Memory B cell (primary cell): ENCODE results near the gene KIRREL3.

Experiments used
- ATAC-seq: fragments of 150-1000 bp; cut with Tn5 transposase; 2 replicates; pipeline ENCODE4 v1.10.0; 2021; ENCODE audit warnings: low read depth, mild to moderate bottlenecking, moderate library complexity
- DNase-seq, 2 donors: peaks; one replicate each; pipeline ENCODE4 v3.0.0; 2022; ENCODE audit warnings: low spot score in 2 of 2
- H3K27ac Mint-ChIP-seq: one replicate; pipeline ENCODE4 v1.8.0; 2022; ENCODE audit warnings: mild to moderate bottlenecking, moderate library complexity, mixed read lengths
- H3K27me3 Mint-ChIP-seq: one replicate; pipeline ENCODE4 v1.8.0; 2022; ENCODE audit warnings: mixed read lengths
- H3K36me3 Mint-ChIP-seq: one replicate; pipeline ENCODE4 v1.8.0; 2022; ENCODE audit warnings: mild to moderate bottlenecking, mixed read lengths
- H3K4me1 Mint-ChIP-seq: one replicate; pipeline ENCODE4 v1.8.0; 2022; ENCODE audit warnings: mixed read lengths
- H3K4me3 Mint-ChIP-seq: one replicate; pipeline ENCODE4 v1.8.0; 2022; ENCODE audit warnings: mild to moderate bottlenecking, moderate library complexity, mixed read lengths
- H3K9me3 Mint-ChIP-seq: one replicate; pipeline ENCODE4 v1.8.0; 2022; ENCODE audit warnings: mixed read lengths

Gene KIRREL3

GRCh38 chr11:126751242-126751641 lies 249.3 kb downstream of the KIRREL3 start:
- no peak for DNase-seq
- no peaks in the 10 kb centered on the region for H3K36me3 Mint-ChIP-seq
- ATAC-seq = no peak
- H3K27me3 Mint-ChIP-seq = peaks cover 6% of the 10 kb centered on the region
- H3K4me3 Mint-ChIP-seq = no peak overlapping the region
- H3K4me1 Mint-ChIP-seq = no peaks in the 10 kb centered on the region
- peaks cover 7% of the 10 kb centered on the region for H3K9me3 Mint-ChIP-seq
- H3K27ac Mint-ChIP-seq = no peak overlapping the region

GRCh38 chr11:126748793-126749192 lies 251.8 kb downstream of the KIRREL3 start:
- peaks cover 4% of the 10 kb centered on the region for H3K27me3 Mint-ChIP-seq
- H3K4me3 Mint-ChIP-seq = no peak overlapping the region
- DNase-seq = no peak
- H3K27ac Mint-ChIP-seq = no peak overlapping the region
- H3K36me3 Mint-ChIP-seq = no peaks in the 10 kb centered on the region
- no peaks in the 10 kb centered on the region for H3K4me1 Mint-ChIP-seq
- ATAC-seq = no peak
- H3K9me3 Mint-ChIP-seq = peaks cover 7% of the 10 kb centered on the region

GRCh38 chr11:126748100-126748791 lies 252.3 kb downstream of the KIRREL3 start:
- peaks cover 4% of the 10 kb centered on the region for H3K27me3 Mint-ChIP-seq
- DNase-seq (no peak), ATAC-seq (no peak)
- no peak overlapping the region for H3K27ac Mint-ChIP-seq
- H3K36me3 Mint-ChIP-seq = no peaks in the 10 kb centered on the region
- no peaks in the 10 kb centered on the region for H3K4me1 Mint-ChIP-seq
- H3K4me3 Mint-ChIP-seq = no peak overlapping the region
- peaks cover 7% of the 10 kb centered on the region for H3K9me3 Mint-ChIP-seq

- peaks cover 5% of the 10 kb centered on the region for H3K9me3 Mint-ChIP-seq
- H3K27ac Mint-ChIP-seq = no peak overlapping the region
- no peak for ATAC-seq
- no peak for DNase-seq
- no peaks in the 10 kb centered on the region for H3K4me1 Mint-ChIP-seq
- no peaks in the 10 kb centered on the region for H3K36me3 Mint-ChIP-seq
- no peak overlapping the region for H3K4me3 Mint-ChIP-seq
- H3K27me3 Mint-ChIP-seq = peaks cover 4% of the 10 kb centered on the region
Observed at GRCh38 chr11:126747315-126747714, 253.3 kb downstream of the KIRREL3 start.

GRCh38 chr11:126746443-126746842 lies 254.1 kb downstream of the KIRREL3 start:
- ATAC-seq = no peak
- no peaks in the 10 kb centered on the region for H3K36me3 Mint-ChIP-seq
- H3K27me3 Mint-ChIP-seq = peaks cover 4% of the 10 kb centered on the region
- H3K4me3 Mint-ChIP-seq = no peak overlapping the region
- DNase-seq = no peak
- H3K4me1 Mint-ChIP-seq = no peaks in the 10 kb centered on the region
- peaks cover 5% of the 10 kb centered on the region for H3K9me3 Mint-ChIP-seq
- no peak overlapping the region for H3K27ac Mint-ChIP-seq

- Mint-ChIP-seq H3K4me3 (no peak overlapping the region), H3K27ac (no peak overlapping the region), H3K9me3 (peaks cover 5% of the 10 kb centered on the region), H3K27me3 (peaks cover 4% of the 10 kb centered on the region), H3K36me3 (no peaks in the 10 kb centered on the region), H3K4me1 (no peaks in the 10 kb centered on the region)
- no peak for ATAC-seq
- DNase-seq = no peak
Observed at GRCh38 chr11:126744699-126745098, 255.9 kb downstream of the KIRREL3 start.

GRCh38 chr11:126743628-126744027 lies 256.9 kb downstream of the KIRREL3 start:
- Mint-ChIP-seq H3K27me3 (no peaks in the 10 kb centered on the region), H3K36me3 (no peaks in the 10 kb centered on the region), H3K4me3 (no peak overlapping the region), H3K4me1 (no peaks in the 10 kb centered on the region), H3K27ac (no peak overlapping the region), H3K9me3 (peaks cover 3% of the 10 kb centered on the region)
- DNase-seq (no peak), ATAC-seq (no peak)

GRCh38 chr11:126742582-126742981 lies 258.0 kb downstream of the KIRREL3 start:
- H3K4me3 Mint-ChIP-seq = no peak overlapping the region

GRCh38 chr11:126740846-126741245 lies 259.7 kb downstream of the KIRREL3 start:
- Mint-ChIP-seq H3K36me3 (no peaks in the 10 kb centered on the region), H3K9me3 (no peaks in the 10 kb centered on the region), H3K27ac (no peak overlapping the region), H3K27me3 (peaks cover 3% of the 10 kb centered on the region), H3K4me1 (no peaks in the 10 kb centered on the region), H3K4me3 (no peak overlapping the region)
- ATAC-seq (no peak), DNase-seq (no peak)

More at GRCh38 chr11:126742582-126742981, 258.0 kb downstream of the KIRREL3 start:
- H3K27ac Mint-ChIP-seq = no peak overlapping the region
- no peaks in the 10 kb centered on the region for H3K9me3 Mint-ChIP-seq
- no peaks in the 10 kb centered on the region for H3K4me1 Mint-ChIP-seq
- H3K36me3 Mint-ChIP-seq = no peaks in the 10 kb centered on the region
- no peak for ATAC-seq
- no peak for DNase-seq
- peaks cover 2% of the 10 kb centered on the region for H3K27me3 Mint-ChIP-seq

- H3K4me3 Mint-ChIP-seq = no peak overlapping the region
- no peak overlapping the region for H3K27ac Mint-ChIP-seq
- H3K4me1 Mint-ChIP-seq = no peaks in the 10 kb centered on the region
- H3K36me3 Mint-ChIP-seq = no peaks in the 10 kb centered on the region
- ATAC-seq (no peak), DNase-seq (no peak)
- H3K27me3 Mint-ChIP-seq = peaks cover 5% of the 10 kb centered on the region
- no peaks in the 10 kb centered on the region for H3K9me3 Mint-ChIP-seq
Observed at GRCh38 chr11:126739499-126740145, 260.9 kb downstream of the KIRREL3 start.

GRCh38 chr11:126738295-126739031 lies 262.1 kb downstream of the KIRREL3 start:
- Mint-ChIP-seq H3K4me3 (no peak overlapping the region), H3K36me3 (no peaks in the 10 kb centered on the region), H3K4me1 (no peaks in the 10 kb centered on the region), H3K9me3 (no peaks in the 10 kb centered on the region), H3K27ac (no peak overlapping the region), H3K27me3 (peaks cover 5% of the 10 kb centered on the region)
- ATAC-seq = no peak
- DNase-seq = no peak

GRCh38 chr11:126736682-126737572 lies 263.6 kb downstream of the KIRREL3 start:
- DNase-seq (no peak), ATAC-seq (no peak)
- Mint-ChIP-seq H3K4me1 (no peaks in the 10 kb centered on the region), H3K27ac (no peak overlapping the region), H3K4me3 (no peak overlapping the region), H3K9me3 (no peaks in the 10 kb centered on the region), H3K27me3 (peaks cover 5% of the 10 kb centered on the region), H3K36me3 (no peaks in the 10 kb centered on the region)

GRCh38 chr11:126734752-126735151 lies 265.8 kb downstream of the KIRREL3 start:
- ATAC-seq = no peak
- no peaks in the 10 kb centered on the region for H3K36me3 Mint-ChIP-seq
- no peak overlapping the region for H3K4me3 Mint-ChIP-seq
- H3K27ac Mint-ChIP-seq = no peak overlapping the region
- no peaks in the 10 kb centered on the region for H3K9me3 Mint-ChIP-seq
- H3K27me3 Mint-ChIP-seq = peaks cover 10% of the 10 kb centered on the region
- no peaks in the 10 kb centered on the region for H3K4me1 Mint-ChIP-seq
- DNase-seq = no peak

- Mint-ChIP-seq H3K27ac (no peak overlapping the region), H3K36me3 (no peaks in the 10 kb centered on the region), H3K27me3 (peaks cover 10% of the 10 kb centered on the region), H3K4me3 (no peak overlapping the region), H3K9me3 (no peaks in the 10 kb centered on the region), H3K4me1 (no peaks in the 10 kb centered on the region)
- DNase-seq = no peak
- no peak for ATAC-seq
Observed at GRCh38 chr11:126733685-126734084, 266.9 kb downstream of the KIRREL3 start.
